PFSK-1 (cell line): ENCODE data around the gene PRICKLE4.

Experiments used
- FOXP2 ChIP-seq: optimal IDR thresholded peaks from 2 replicates; pipeline ENCODE3; 2011; ENCODE audit warnings: borderline replicate concordance, control low read depth, inconsistent platforms; ENCODE audit not compliant: insufficient read depth; ENCODE audit errors: extremely low read length, extremely low read depth
- POLR2AphosphoS5 ChIP-seq: IDR thresholded peaks from 2 replicates; pipeline ENCODE4 v1.6.1; 2012; ENCODE audit warnings: low read depth, mild to moderate bottlenecking, control low read depth, low read length, moderate library complexity
- REST ChIP-seq, 2 experiments: IDR thresholded peaks; 2 replicates each; pipeline versions ENCODE4 v1.6.1 to v1.8.0; 2011 to 2012; ENCODE audit warnings: low read depth in 2 of 2, low read length in 2 of 2, control low read depth in 1 of 2, inconsistent platforms in 1 of 2, mild to moderate bottlenecking in 1 of 2, moderate library complexity in 1 of 2; ENCODE audit not compliant: insufficient read depth in 1 of 2
- SIN3A ChIP-seq: IDR thresholded peaks from 2 replicates; pipeline ENCODE4 v1.6.1; 2012; ENCODE audit warnings: mild to moderate bottlenecking, low read length, moderate library complexity, borderline replicate concordance; ENCODE audit not compliant: insufficient read depth
- TAF1 ChIP-seq: IDR thresholded peaks from 2 replicates; pipeline ENCODE4 v1.6.1; 2012; ENCODE audit warnings: low read length, control low read depth, borderline replicate concordance; ENCODE audit not compliant: insufficient read depth

PRICKLE4 gene

GRCh38 chr6:41826343-41827022 lies 45.9 kb downstream of the PRICKLE4 start:
- TF ChIP-seq REST (IDR thresholded peaks at IDR 0.05; ENCODE audit: insufficient read depth in 1 of 2, low read depth in 2 of 2, low read length in 2 of 2) (no peak), TAF1 (no peak), SIN3A (no peak), POLR2AphosphoS5 (no peak), FOXP2 (no peak)

- no peak for TF ChIP-seq POLR2AphosphoS5
- TF ChIP-seq REST (IDR thresholded peaks at IDR 0.05; ENCODE audit: insufficient read depth in 1 of 2, low read depth in 2 of 2, low read length in 2 of 2) = no peak
- no peak for TF ChIP-seq TAF1
- TF ChIP-seq FOXP2 = no peak
- no peak for TF ChIP-seq SIN3A
These were observed 51.7 kb downstream of the PRICKLE4 start for GRCh38 chr6:41832263-41832662.

GRCh38 chr6:41836022-41836659 lies 55.6 kb downstream of the PRICKLE4 start:
- TF ChIP-seq POLR2AphosphoS5 = no peak
- no peak for TF ChIP-seq TAF1
- no peak for TF ChIP-seq REST (IDR thresholded peaks at IDR 0.05; ENCODE audit: insufficient read depth in 1 of 2, low read depth in 2 of 2, low read length in 2 of 2)
- TF ChIP-seq FOXP2 = no peak
- no peak for TF ChIP-seq SIN3A

GRCh38 chr6:41836660-41837052 lies 56.1 kb downstream of the PRICKLE4 start:
- no peak for TF ChIP-seq TAF1
- no peak for TF ChIP-seq REST (IDR thresholded peaks at IDR 0.05; ENCODE audit: insufficient read depth in 1 of 2, low read depth in 2 of 2, low read length in 2 of 2)
- TF ChIP-seq SIN3A = no peak
- no peak for TF ChIP-seq FOXP2
- no peak for TF ChIP-seq POLR2AphosphoS5
